IMR-90 (cell line): ENCODE results near the gene MYCBP.

Experiments used
- FOS ChIP-seq: fragments of 150-350 bp; IDR thresholded peaks from 2 replicates; pipeline ENCODE4 v1.6.1; 2016; ENCODE audit warnings: low read depth, low read length
- MXI1 ChIP-seq: IDR thresholded peaks from 2 replicates; pipeline ENCODE4 v1.6.1; 2012; ENCODE audit warnings: low read depth, mild to moderate bottlenecking, low read length, moderate library complexity, borderline replicate concordance
- RAD21 ChIP-seq: IDR thresholded peaks from 2 replicates; pipeline ENCODE4 v1.6.1; 2012; ENCODE audit warnings: low read length, improper control_type of control experiment
- SMC3 ChIP-seq: fragments of 150-350 bp; IDR thresholded peaks from 2 replicates; pipeline ENCODE4 v1.6.1; 2016; ENCODE audit warnings: low read depth, mild to moderate bottlenecking, antibody characterized with exemption, low read length, moderate library complexity
- TF ChIP-seq, protein P1 (sequence below): conservative IDR thresholded peaks from 2 replicates; pipeline ENCODE4 v1.5.1; 2012; ENCODE audit warnings: mild to moderate bottlenecking, low read depth, low read length, improper control_type of control experiment
- TF ChIP-seq, protein P2 (sequence below): fragments of 150-350 bp; IDR thresholded peaks from 2 replicates; pipeline ENCODE4 v1.6.1; 2016; ENCODE audit warnings: low read depth, mild to moderate bottlenecking, low read length, moderate library complexity, borderline replicate concordance

GRCh38 chr1:38834221-38834782, 38.8 kb downstream of the MYCBP start:
- no peak for TF ChIP-seq RAD21
- TF ChIP-seq, protein P1, sequence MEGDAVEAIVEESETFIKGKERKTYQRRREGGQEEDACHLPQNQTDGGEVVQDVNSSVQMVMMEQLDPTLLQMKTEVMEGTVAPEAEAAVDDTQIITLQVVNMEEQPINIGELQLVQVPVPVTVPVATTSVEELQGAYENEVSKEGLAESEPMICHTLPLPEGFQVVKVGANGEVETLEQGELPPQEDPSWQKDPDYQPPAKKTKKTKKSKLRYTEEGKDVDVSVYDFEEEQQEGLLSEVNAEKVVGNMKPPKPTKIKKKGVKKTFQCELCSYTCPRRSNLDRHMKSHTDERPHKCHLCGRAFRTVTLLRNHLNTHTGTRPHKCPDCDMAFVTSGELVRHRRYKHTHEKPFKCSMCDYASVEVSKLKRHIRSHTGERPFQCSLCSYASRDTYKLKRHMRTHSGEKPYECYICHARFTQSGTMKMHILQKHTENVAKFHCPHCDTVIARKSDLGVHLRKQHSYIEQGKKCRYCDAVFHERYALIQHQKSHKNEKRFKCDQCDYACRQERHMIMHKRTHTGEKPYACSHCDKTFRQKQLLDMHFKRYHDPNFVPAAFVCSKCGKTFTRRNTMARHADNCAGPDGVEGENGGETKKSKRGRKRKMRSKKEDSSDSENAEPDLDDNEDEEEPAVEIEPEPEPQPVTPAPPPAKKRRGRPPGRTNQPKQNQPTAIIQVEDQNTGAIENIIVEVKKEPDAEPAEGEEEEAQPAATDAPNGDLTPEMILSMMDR = no peak
- TF ChIP-seq SMC3 = no peak
- TF ChIP-seq, protein P2, sequence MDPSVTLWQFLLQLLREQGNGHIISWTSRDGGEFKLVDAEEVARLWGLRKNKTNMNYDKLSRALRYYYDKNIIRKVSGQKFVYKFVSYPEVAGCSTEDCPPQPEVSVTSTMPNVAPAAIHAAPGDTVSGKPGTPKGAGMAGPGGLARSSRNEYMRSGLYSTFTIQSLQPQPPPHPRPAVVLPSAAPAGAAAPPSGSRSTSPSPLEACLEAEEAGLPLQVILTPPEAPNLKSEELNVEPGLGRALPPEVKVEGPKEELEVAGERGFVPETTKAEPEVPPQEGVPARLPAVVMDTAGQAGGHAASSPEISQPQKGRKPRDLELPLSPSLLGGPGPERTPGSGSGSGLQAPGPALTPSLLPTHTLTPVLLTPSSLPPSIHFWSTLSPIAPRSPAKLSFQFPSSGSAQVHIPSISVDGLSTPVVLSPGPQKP = no peak
- TF ChIP-seq FOS = no peak
- TF ChIP-seq MXI1 = no peak
